ENCODE data around the gene KLB. TPM values are rescaled to one million over a fixed set of nuclear protein-coding genes. Genes with fewer than 3 reads are reported as not detected.

The KLB gene
- total and polyA plus RNA-seq, 2 of the 4 experiments (the other 2 are of a cell fraction) = not detected

DNA sequence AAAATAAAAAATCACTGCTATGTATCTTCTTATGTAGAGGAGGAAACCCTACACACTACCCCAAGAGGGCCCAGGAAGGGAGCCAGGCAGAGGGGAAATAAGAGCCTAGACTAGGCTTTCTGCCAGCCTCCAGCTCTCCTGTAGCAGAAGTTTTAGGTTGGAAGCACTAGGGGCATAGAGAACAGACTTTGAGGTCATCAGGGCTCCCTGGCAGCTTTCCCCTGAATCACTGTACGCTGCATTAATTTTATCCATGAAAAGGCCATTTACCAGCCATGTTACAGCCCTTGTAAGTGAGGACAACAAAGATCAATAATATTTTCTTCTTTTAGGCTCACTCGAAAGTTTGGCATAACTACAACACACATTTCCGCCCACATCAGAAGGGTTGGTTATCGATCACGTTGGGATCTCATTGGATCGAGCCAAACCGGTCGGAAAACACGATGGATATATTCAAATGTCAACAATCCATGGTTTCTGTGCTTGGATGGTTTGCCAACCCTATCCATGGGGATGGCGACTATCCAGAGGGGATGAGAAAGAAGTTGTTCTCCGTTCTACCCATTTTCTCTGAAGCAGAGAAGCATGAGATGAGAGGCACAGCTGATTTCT is 27.3 kb downstream of the KLB start:
- H3K27me3 ChIP-seq (ENCODE audit: control insufficient read depth, insufficient read depth, low read length) = peaks cover 15% of the 10 kb centered on the region
- H3K18ac ChIP-seq (ENCODE audit: low read depth, low read length) = no peak overlapping the region
- H3K27ac ChIP-seq (ENCODE audit: insufficient read depth, low read length) = no peak overlapping the region
- in situ Hi-C loops (cut with MboI; ENCODE audit: low sequenced_read_pairs) = no loop called here
- H2AK5ac ChIP-seq (ENCODE audit: low read depth, low read length) = no peak overlapping the region
- no peak overlapping the region for H2BK15ac ChIP-seq (ENCODE audit: low read depth, low read length)
- ATAC-seq (ENCODE audit: low read depth) = no peak
- TF ChIP-seq, protein P1, sequence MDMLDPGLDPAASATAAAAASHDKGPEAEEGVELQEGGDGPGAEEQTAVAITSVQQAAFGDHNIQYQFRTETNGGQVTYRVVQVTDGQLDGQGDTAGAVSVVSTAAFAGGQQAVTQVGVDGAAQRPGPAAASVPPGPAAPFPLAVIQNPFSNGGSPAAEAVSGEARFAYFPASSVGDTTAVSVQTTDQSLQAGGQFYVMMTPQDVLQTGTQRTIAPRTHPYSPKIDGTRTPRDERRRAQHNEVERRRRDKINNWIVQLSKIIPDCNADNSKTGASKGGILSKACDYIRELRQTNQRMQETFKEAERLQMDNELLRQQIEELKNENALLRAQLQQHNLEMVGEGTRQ (IDR thresholded peaks at IDR 0.05; ENCODE audit: low read depth, low read length) = no peak
- TF ChIP-seq SMC3 (IDR thresholded peaks at IDR 0.05; ENCODE audit: low read depth, low read length) (no peak), MXI1 (IDR thresholded peaks at IDR 0.05; ENCODE audit: borderline replicate concordance, low read depth, low read length) (no peak), MAFK (IDR thresholded peaks at IDR 0.05; ENCODE audit: low read depth, low read length) (no peak), BHLHE40 (IDR thresholded peaks at IDR 0.05; ENCODE audit: low read depth, low read length) (no peak), MAZ (IDR thresholded peaks at IDR 0.05; ENCODE audit: borderline replicate concordance, low read depth, low read length) (no peak), FOS (IDR thresholded peaks at IDR 0.05; ENCODE audit: low read depth, low read length) (no peak), RCOR1 (IDR thresholded peaks at IDR 0.05; ENCODE audit: insufficient replicate concordance, low read length) (no peak), CHD1 (IDR thresholded peaks at IDR 0.05; ENCODE audit: low read depth, low read length) (no peak), NFE2L2 (IDR thresholded peaks at IDR 0.05; ENCODE audit: low read depth, low read length) (no peak), POLR2A (IDR thresholded peaks at IDR 0.05; ENCODE audit: low read depth, low read length) (no peak)
- TF ChIP-seq, protein P2, sequence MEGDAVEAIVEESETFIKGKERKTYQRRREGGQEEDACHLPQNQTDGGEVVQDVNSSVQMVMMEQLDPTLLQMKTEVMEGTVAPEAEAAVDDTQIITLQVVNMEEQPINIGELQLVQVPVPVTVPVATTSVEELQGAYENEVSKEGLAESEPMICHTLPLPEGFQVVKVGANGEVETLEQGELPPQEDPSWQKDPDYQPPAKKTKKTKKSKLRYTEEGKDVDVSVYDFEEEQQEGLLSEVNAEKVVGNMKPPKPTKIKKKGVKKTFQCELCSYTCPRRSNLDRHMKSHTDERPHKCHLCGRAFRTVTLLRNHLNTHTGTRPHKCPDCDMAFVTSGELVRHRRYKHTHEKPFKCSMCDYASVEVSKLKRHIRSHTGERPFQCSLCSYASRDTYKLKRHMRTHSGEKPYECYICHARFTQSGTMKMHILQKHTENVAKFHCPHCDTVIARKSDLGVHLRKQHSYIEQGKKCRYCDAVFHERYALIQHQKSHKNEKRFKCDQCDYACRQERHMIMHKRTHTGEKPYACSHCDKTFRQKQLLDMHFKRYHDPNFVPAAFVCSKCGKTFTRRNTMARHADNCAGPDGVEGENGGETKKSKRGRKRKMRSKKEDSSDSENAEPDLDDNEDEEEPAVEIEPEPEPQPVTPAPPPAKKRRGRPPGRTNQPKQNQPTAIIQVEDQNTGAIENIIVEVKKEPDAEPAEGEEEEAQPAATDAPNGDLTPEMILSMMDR (conservative IDR thresholded peaks at IDR 0.05; ENCODE audit: low read depth, low read length) = no peak
- no peak overlapping the region for H2BK5ac ChIP-seq (ENCODE audit: low read depth, low read length, poor library complexity, severe bottlenecking)
- dilution Hi-C loops (cut with HindIII; ENCODE audit: low sequenced_read_pairs, unreplicated experiment) = no loop called here
- H3K23ac ChIP-seq (ENCODE audit: low read depth, low read length) = no peak overlapping the region
- no peak overlapping the region for H2AFZ ChIP-seq (replicated peaks; ENCODE audit: low read length, poor library complexity)
- H3K4me1 ChIP-seq (ENCODE audit: control insufficient read depth, insufficient read depth, low read length) = peaks cover 2% of the 10 kb centered on the region; the same call in 1 of the 2 replicates
- BruUV-seq (replicated peaks) = no TSS peak
- no peak overlapping the region for H3K4me2 ChIP-seq (ENCODE audit: low read depth, low read length)
- no peak for DNase-seq
- POLR2A ChIA-PET (ENCODE audit: unreplicated experiment) = interaction anchor here (0.5 kb wide), 1 partner anchor 14 kb away, joined by 5 read pairs; no protein-coding TSS in a partner anchor
- no peaks in the 10 kb centered on the region for H3K9me3 ChIP-seq (ENCODE audit: control insufficient read depth, insufficient read depth, low read length)
- H3K9me1 ChIP-seq (ENCODE audit: insufficient read depth, low read length) = no peaks in the 10 kb centered on the region
- H3K79me1 ChIP-seq (ENCODE audit: low read depth in 1 of 2, low read length in 2 of 2) = no peaks in the 10 kb centered on the region
- H4K91ac ChIP-seq (ENCODE audit: insufficient read depth, low read depth, low read length) = no peak overlapping the region
- H3K36me3 ChIP-seq (ENCODE audit: control insufficient read depth, insufficient read depth, low read length) = no peaks in the 10 kb centered on the region
- 100% methylated on average over 1 of the region's 11 CpGs; no CpG with 5 or more reads in 1 of the 2 experiments for WGBS, 2 experiments (ENCODE audit: extremely low coverage in 2 of 2, insufficient read length in 1 of 2)
- H3K9ac ChIP-seq (ENCODE audit: low read depth, low read length) = no peak overlapping the region
- CTCF ChIA-PET = no interaction called here
- no peak overlapping the region for H4K5ac ChIP-seq (ENCODE audit: low read depth, low read length)
- no peak overlapping the region for H4K8ac ChIP-seq (ENCODE audit: low read depth in 2 of 2, low read length in 2 of 2)
- no peak overlapping the region for H3K4ac ChIP-seq (ENCODE audit: low read depth, low read length)
- intact Hi-C loops (cut with micrococcal nuclease) = no loop called here
- H2BK20ac ChIP-seq (ENCODE audit: low read depth, low read length) = no peak overlapping the region
- H2AK9ac ChIP-seq (replicated peaks; ENCODE audit: low read depth, low read length, poor library complexity) = no peak overlapping the region
- H4K20me1 ChIP-seq (ENCODE audit: insufficient read depth, low read length) = no peaks in the 10 kb centered on the region
- no peak overlapping the region for H3K14ac ChIP-seq (replicated peaks; ENCODE audit: low read depth, low read length)
- H3K56ac ChIP-seq (ENCODE audit: extremely low read depth, insufficient read depth, low read length) = no peak overlapping the region
- H2BK120ac ChIP-seq (ENCODE audit: low read depth, low read length) = no peak overlapping the region
- no peak overlapping the region for H3K4me3 ChIP-seq (ENCODE audit: insufficient read depth, low read depth, low read length)
